Motor neuron (in vitro differentiated cells): ENCODE measurements around the gene KRTAP12-4. TPM values are rescaled to one million over a fixed set of nuclear protein-coding genes. Genes with fewer than 3 reads are reported as not detected.
A peak's percentile ranks its signal among the peaks of the same experiment; 100 is the strongest.
"Not testable (repeated sequence)": the region's sequence is repeated elsewhere in the genome, so short reads cannot be mapped to it uniquely, and the experiment has no call there.

ENCODE experiments used
- ATAC-seq, 8 experiments: fragments of 200-7000 bp; cut with Tn5 transposase; replicated peaks in 6 of 8; 2 replicates each; pipeline ENCODE4 v1.8.0; 2021; ENCODE audit warnings: mild to moderate bottlenecking in 8 of 8, moderate library complexity in 8 of 8
- H3K27ac ChIP-seq, 2 donors: fragments of 250-450 bp; sonication (Bioruptor Pico); 2 replicates each; pipeline ENCODE4 v1.9.0; 2021; ENCODE audit warnings: antibody characterized with exemption in 2 of 2, mild to moderate bottlenecking in 2 of 2, moderate library complexity in 1 of 2
- H3K4me1 ChIP-seq, 2 donors: fragments of 250-450 bp; sonication (Bioruptor Pico); replicated peaks in 1 of 2; 2 replicates each; pipeline ENCODE4 v1.6.1; 2021; ENCODE audit warnings: antibody characterized with exemption in 2 of 2, mild to moderate bottlenecking in 2 of 2, moderate library complexity in 1 of 2
- H3K4me3 ChIP-seq, 5 donors: fragments of 250-450 bp; sonication (Bioruptor Pico); 2 replicates each; pipeline ENCODE4 v1.9.0; 2021; ENCODE audit warnings: antibody characterized with exemption in 5 of 5, mild to moderate bottlenecking in 5 of 5, moderate library complexity in 4 of 5
- WGBS, 10 experiments: fragments of 450-650 bp; shearing (Covaris generic); methylation state at CpG; one replicate each; pipeline ENCODE4 v1.0.0; 2022; 5-methylcytosine and 5-hydroxymethylcytosine counted together
- in situ Hi-C, 9 experiments: fragments of 400-800 bp; cut with MboI; loops; one replicate each; pipeline ENCODE4 v1.15.0; 2021; ENCODE audit warnings: low sequenced_read_pairs in 9 of 9, low pct_unique_long_range_greater_than_20kb in 2 of 9; ENCODE audit not compliant: unreplicated experiment in 9 of 9
- total RNA-seq, 8 experiments: library from RNA; unstranded; fragments of 300-600 nt; gene quantifications; 2 replicates each; pipeline versions ENCODE4 v1.2.3 to v1.2.4, GENCODE V29; 2022

The KRTAP12-4 gene
- total RNA-seq, 8 experiments from 2014 or later, result not detected

- no peak within 1 kb of the TSS for H3K4me3 ChIP-seq
- in situ Hi-C loops, result no loop called here
- no peak within 1 kb of the TSS for H3K27ac ChIP-seq
- WGBS, 10 experiments, result 20 to 98% (median 82%) methylated on average over 4 to 15 of the region's 26 CpGs
- ATAC-seq, result no peak
- no peaks in the 10 kb centered on the region for H3K4me1 ChIP-seq
Observed at GRCh38 chr21:44657635-44658540, 3.4 kb upstream of the KRTAP12-4 start, which contains the start of gene KRTAP12-3. Gene KRTAP12-3, plus strand, starts transcription at chr21:44657932. Its CDS starts 48 bp downstream, at chr21:44657980.

GRCh38 chr21:44656868-44657267 is 2.4 kb upstream of the KRTAP12-4 start:
- WGBS, 10 experiments, result 60% methylated on average over 1 of the region's 1 CpG; no CpG with 5 or more reads in 9 of the 10 experiments
- Histone ChIP-seq H3K27ac (no peak overlapping the region), H3K4me3 (no peak overlapping the region), H3K4me1 (no peaks in the 10 kb centered on the region)
- no peak for ATAC-seq
- in situ Hi-C loops, result no loop called here

- ATAC-seq, result no peak
- H3K27ac ChIP-seq, result no peak overlapping the region
- 13 to 90% (median 80%) methylated on average over 2 to 10 of the region's 17 CpGs; no CpG with 5 or more reads in 1 of the 10 experiments for WGBS, 10 experiments
- in situ Hi-C loops, result no loop called here
- H3K4me3 ChIP-seq, result no peak overlapping the region
- H3K4me1 ChIP-seq, result no peaks in the 10 kb centered on the region
Observed at GRCh38 chr21:44653656-44654575, 543 bp downstream of the KRTAP12-4 start.

GRCh38 chr21:44653123-44653522 is 1.3 kb downstream of the KRTAP12-4 start:
- no peak overlapping the region for H3K27ac ChIP-seq
- 12 to 100% (median 58%) methylated on average over 1 to 10 of the region's 14 CpGs for WGBS, 10 experiments
- no peak overlapping the region for H3K4me3 ChIP-seq
- peak in 7 of 8 experiments; percentile 30 to 71 (median 56) for ATAC-seq
- in situ Hi-C loops, result no loop called here
- no peaks in the 10 kb centered on the region for H3K4me1 ChIP-seq

GRCh38 chr21:44650973-44651675 is 3.3 kb downstream of the KRTAP12-4 start:
- H3K4me1 ChIP-seq, result no peaks in the 10 kb centered on the region
- no peak for ATAC-seq
- no peak overlapping the region for H3K27ac ChIP-seq
- in situ Hi-C loops, result no loop called here
- H3K4me3 ChIP-seq, result no peak overlapping the region
- 29 to 97% (median 86%) methylated on average over 1 to 7 of the region's 12 CpGs; no CpG with 5 or more reads in 4 of the 10 experiments for WGBS, 10 experiments

GRCh38 chr21:44650265-44650972 is 4.0 kb downstream of the KRTAP12-4 start:
- in situ Hi-C loops, result no loop called here
- no peak for ATAC-seq
- no peaks in the 10 kb centered on the region for H3K4me1 ChIP-seq
- 49 to 100% (median 81%) methylated on average over 1 to 11 of the region's 20 CpGs; no CpG with 5 or more reads in 1 of the 10 experiments for WGBS, 10 experiments
- no peak overlapping the region for H3K4me3 ChIP-seq
- no peak overlapping the region for H3K27ac ChIP-seq

GRCh38 chr21:44649521-44650100 is 4.8 kb downstream of the KRTAP12-4 start:
- WGBS, 10 experiments, result 67 to 96% (median 87%) methylated on average over 4 to 11 of the region's 18 CpGs; no CpG with 5 or more reads in 5 of the 10 experiments

GRCh38 chr21:44648557-44649311 is 5.7 kb downstream of the KRTAP12-4 start:
- Histone ChIP-seq H3K4me3 (no peak overlapping the region), H3K4me1 (no peaks in the 10 kb centered on the region), H3K27ac (no peak overlapping the region)
- no peak for ATAC-seq
- WGBS, 10 experiments, result 17 to 100% (median 83%) methylated on average over 1 to 12 of the region's 33 CpGs; no CpG with 5 or more reads in 2 of the 10 experiments
- in situ Hi-C loops, result no loop called here

More at GRCh38 chr21:44649521-44650100, 4.8 kb downstream of the KRTAP12-4 start:
- no peak for ATAC-seq
- Histone ChIP-seq H3K4me1 (no peaks in the 10 kb centered on the region), H3K27ac (no peak overlapping the region), H3K4me3 (no peak overlapping the region)
- in situ Hi-C loops, result no loop called here

- Histone ChIP-seq H3K4me1 (no peaks in the 10 kb centered on the region), H3K27ac (no peak overlapping the region), H3K4me3 (no peak overlapping the region)
- peak in 1 of 8 experiments; percentile 18 for ATAC-seq
- in situ Hi-C loops, result no loop called here
- WGBS, 10 experiments, result 0 to 76% (median 20%) methylated on average over 1 to 6 of the region's 8 CpGs; no CpG with 5 or more reads in 6 of the 10 experiments
Observed at GRCh38 chr21:44647222-44647552, 7.3 kb downstream of the KRTAP12-4 start.

- WGBS, 10 experiments, result 0 to 63% (median 40%) methylated on average over 1 to 5 of the region's 21 CpGs; no CpG with 5 or more reads in 6 of the 10 experiments
- peak in 1 of 8 experiments; percentile 29 for ATAC-seq
- H3K4me3 ChIP-seq, in situ Hi-C loops, H3K4me1 ChIP-seq, H3K27ac ChIP-seq: not testable (repeated sequence)
Observed at GRCh38 chr21:44646366-44647221, 7.9 kb downstream of the KRTAP12-4 start, which contains the start of gene KRTAP10-11. Gene KRTAP10-11, plus strand, starts transcription at chr21:44646414. Its CDS starts 45 bp downstream, at chr21:44646459.
